ENCODE measurements around the gene PHF21B.

PHF21B gene

DNA sequence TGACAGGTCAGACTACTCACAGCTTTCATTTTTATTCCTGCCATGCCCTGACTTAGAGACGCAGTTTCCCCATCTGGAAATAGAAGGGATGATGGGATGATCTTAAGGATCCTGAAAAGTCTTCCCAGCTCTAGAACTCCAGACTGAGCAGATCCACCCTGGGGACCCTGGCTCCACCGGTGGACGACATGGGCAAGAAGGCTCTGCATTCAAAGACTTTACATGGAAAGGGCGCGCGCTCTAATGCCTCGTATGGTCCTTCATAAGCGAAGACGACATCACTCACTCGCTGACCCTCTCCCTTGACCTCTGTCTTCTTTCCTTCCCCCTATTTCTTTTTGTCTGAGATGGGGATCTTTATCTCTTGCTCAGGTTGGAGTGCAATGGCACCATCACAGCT, 24.4 kb upstream of the PHF21B start:
- Mint-ChIP-seq H3K27me3 (peaks cover 15% of the 10 kb centered on the region), H3K4me1 (no peaks in the 10 kb centered on the region), H3K4me3 (no peak overlapping the region), H3K36me3 (no peaks in the 10 kb centered on the region), H3K27ac (no peak overlapping the region), H3K9me3 (no peaks in the 10 kb centered on the region)
- no peak for DNase-seq (ENCODE audit: low spot score in 2 of 2)
- ATAC-seq (ENCODE audit: low read depth), result no peak

DNA sequence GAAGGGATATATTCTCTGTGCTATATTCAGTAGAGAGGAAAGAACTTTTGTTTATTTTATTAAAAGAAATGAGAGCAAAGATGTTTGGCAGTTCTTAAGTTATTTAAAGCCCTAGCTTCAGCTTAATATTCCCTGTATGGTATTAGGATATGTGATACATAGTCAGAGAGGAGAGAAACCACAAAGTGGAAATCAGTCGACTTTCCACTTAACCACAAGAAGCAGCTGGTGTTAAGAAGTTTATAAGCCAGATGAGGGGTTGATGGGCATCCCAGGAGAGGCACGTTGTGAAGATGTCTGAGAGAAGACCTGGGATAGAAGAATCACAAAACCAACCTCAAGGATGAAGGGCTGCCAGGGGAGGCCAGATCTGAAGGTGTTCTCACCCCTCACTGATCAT, 23.3 kb upstream of the PHF21B start:
- no peak overlapping the region for H3K27ac Mint-ChIP-seq
- DNase-seq (ENCODE audit: low spot score in 2 of 2) (no peak), ATAC-seq (ENCODE audit: low read depth) (no peak)
- H3K36me3 Mint-ChIP-seq, result no peaks in the 10 kb centered on the region
- H3K4me3 Mint-ChIP-seq, result no peak overlapping the region
- no peaks in the 10 kb centered on the region for H3K9me3 Mint-ChIP-seq
- H3K27me3 Mint-ChIP-seq, result peaks cover 13% of the 10 kb centered on the region
- H3K4me1 Mint-ChIP-seq, result no peaks in the 10 kb centered on the region

- Mint-ChIP-seq H3K4me1 (no peaks in the 10 kb centered on the region), H3K36me3 (no peaks in the 10 kb centered on the region), H3K9me3 (no peaks in the 10 kb centered on the region), H3K27ac (no peak overlapping the region), H3K4me3 (no peak overlapping the region), H3K27me3 (peaks cover 8% of the 10 kb centered on the region)
- DNase-seq (ENCODE audit: low spot score in 2 of 2), result no peak
- ATAC-seq (ENCODE audit: low read depth), result no peak
Measured at GRCh38 chr22:45031629-45032403, 22.0 kb upstream of the PHF21B start.

- no peak for DNase-seq (ENCODE audit: low spot score in 2 of 2)
- Mint-ChIP-seq H3K4me1 (no peaks in the 10 kb centered on the region), H3K27me3 (peaks cover 11% of the 10 kb centered on the region), H3K36me3 (no peaks in the 10 kb centered on the region), H3K9me3 (no peaks in the 10 kb centered on the region), H3K4me3 (no peak overlapping the region), H3K27ac (no peak overlapping the region)
- ATAC-seq (ENCODE audit: low read depth), result no peak
Measured at GRCh38 chr22:45029501-45029900, 19.7 kb upstream of the PHF21B start.

GRCh38 chr22:45026511-45026910, 16.7 kb upstream of the PHF21B start:
- no peak for DNase-seq (ENCODE audit: low spot score in 2 of 2)
- peaks cover 14% of the 10 kb centered on the region for H3K27me3 Mint-ChIP-seq
- no peaks in the 10 kb centered on the region for H3K4me1 Mint-ChIP-seq

GRCh38 chr22:45023431-45023830, 13.6 kb upstream of the PHF21B start:
- peaks cover 13% of the 10 kb centered on the region for H3K27me3 Mint-ChIP-seq
- ATAC-seq (ENCODE audit: low read depth) (no peak), DNase-seq (ENCODE audit: low spot score in 2 of 2) (no peak)
- no peaks in the 10 kb centered on the region for H3K9me3 Mint-ChIP-seq
- H3K4me1 Mint-ChIP-seq, result no peaks in the 10 kb centered on the region
- H3K4me3 Mint-ChIP-seq, result no peak overlapping the region
- no peaks in the 10 kb centered on the region for H3K36me3 Mint-ChIP-seq
- no peak overlapping the region for H3K27ac Mint-ChIP-seq

More at GRCh38 chr22:45026511-45026910, 16.7 kb upstream of the PHF21B start:
- no peak for ATAC-seq (ENCODE audit: low read depth)
- Mint-ChIP-seq H3K27ac (no peak overlapping the region), H3K36me3 (no peaks in the 10 kb centered on the region), H3K9me3 (no peaks in the 10 kb centered on the region), H3K4me3 (no peak overlapping the region)

- no peaks in the 10 kb centered on the region for H3K9me3 Mint-ChIP-seq
- no peaks in the 10 kb centered on the region for H3K4me1 Mint-ChIP-seq
- DNase-seq (ENCODE audit: low spot score in 2 of 2), result no peak
Measured at GRCh38 chr22:45019861-45020655, 10.3 kb upstream of the PHF21B start.

DNA sequence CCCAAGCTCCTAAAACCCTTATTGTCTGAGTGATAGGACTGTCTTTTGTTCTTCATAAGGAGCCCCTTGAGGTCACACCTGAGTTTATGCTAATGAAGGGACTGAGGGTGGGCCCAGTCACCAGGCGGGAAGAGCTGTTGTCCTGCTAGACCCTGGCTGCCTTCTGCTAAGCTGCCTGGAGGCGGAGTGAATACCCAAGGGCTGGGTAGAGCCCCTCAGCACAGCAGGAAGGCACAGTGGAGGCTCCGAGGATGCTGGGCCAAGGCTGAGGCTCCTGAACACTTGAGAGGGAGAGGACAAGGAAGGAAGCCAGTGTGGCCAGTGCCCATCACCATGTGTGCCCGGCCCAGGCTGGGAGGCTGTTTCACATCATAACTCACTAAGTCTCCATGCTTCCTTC, 4.8 kb upstream of the PHF21B start:
- no peaks in the 10 kb centered on the region for H3K9me3 Mint-ChIP-seq
- DNase-seq (ENCODE audit: low spot score in 2 of 2), result no peak
- peaks cover 3% of the 10 kb centered on the region for H3K36me3 Mint-ChIP-seq
- ATAC-seq (ENCODE audit: low read depth), result no peak
- no peak overlapping the region for H3K4me3 Mint-ChIP-seq
- peaks cover 17% of the 10 kb centered on the region for H3K27me3 Mint-ChIP-seq
- peaks cover 6% of the 10 kb centered on the region for H3K4me1 Mint-ChIP-seq
- no peak overlapping the region for H3K27ac Mint-ChIP-seq

More at GRCh38 chr22:45019861-45020655, 10.3 kb upstream of the PHF21B start:
- Mint-ChIP-seq H3K36me3 (no peaks in the 10 kb centered on the region), H3K4me3 (no peak overlapping the region), H3K27ac (no peak overlapping the region), H3K27me3 (peaks cover 7% of the 10 kb centered on the region)
- no peak for ATAC-seq (ENCODE audit: low read depth)

GRCh38 chr22:45013138-45013537, 3.3 kb upstream of the PHF21B start:
- Mint-ChIP-seq H3K36me3 (peaks cover 3% of the 10 kb centered on the region), H3K4me1 (peaks cover 6% of the 10 kb centered on the region), H3K27me3 (peaks cover 17% of the 10 kb centered on the region), H3K4me3 (no peak overlapping the region), H3K9me3 (no peaks in the 10 kb centered on the region), H3K27ac (no peak overlapping the region)
- no peak for ATAC-seq (ENCODE audit: low read depth)
- no peak for DNase-seq (ENCODE audit: low spot score in 2 of 2)

DNA sequence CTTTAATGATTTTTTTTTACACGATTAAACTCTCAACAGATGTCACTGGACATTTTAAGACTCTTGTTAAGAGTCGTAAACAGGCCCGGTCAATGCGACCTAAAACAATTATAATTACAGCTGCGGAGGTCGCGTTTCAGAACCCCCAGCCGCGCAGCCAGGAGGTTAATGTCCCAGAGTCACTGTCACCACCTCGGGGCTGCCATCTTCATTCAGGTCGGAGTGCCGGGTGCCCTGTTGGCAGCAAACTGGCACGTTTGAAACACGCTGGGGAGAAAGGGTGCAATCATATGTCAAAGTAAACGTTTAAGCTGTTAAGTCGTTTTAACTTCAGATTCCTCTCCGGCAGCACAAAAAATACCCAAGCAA, 711 bp upstream of the PHF21B start:
- H3K4me1 Mint-ChIP-seq, result peaks cover 6% of the 10 kb centered on the region
- ATAC-seq (ENCODE audit: low read depth) (no peak), DNase-seq (ENCODE audit: low spot score in 2 of 2) (no peak)
- H3K9me3 Mint-ChIP-seq, result no peaks in the 10 kb centered on the region
- peaks cover 3% of the 10 kb centered on the region for H3K36me3 Mint-ChIP-seq
- H3K27me3 Mint-ChIP-seq, result peaks cover 17% of the 10 kb centered on the region
- H3K4me3 Mint-ChIP-seq, result peak overlapping the region; percentile 95
- H3K27ac Mint-ChIP-seq, result no peak overlapping the region

GRCh38 chr22:45008751-45009605, 827 bp downstream of the PHF21B start:
- ATAC-seq (ENCODE audit: low read depth) (no peak), DNase-seq (ENCODE audit: low spot score in 2 of 2) (no peak)
- no peaks in the 10 kb centered on the region for H3K9me3 Mint-ChIP-seq
- H3K4me3 Mint-ChIP-seq, result peak overlapping the region; percentile 32
- peaks cover 22% of the 10 kb centered on the region for H3K27me3 Mint-ChIP-seq
- peaks cover 3% of the 10 kb centered on the region for H3K36me3 Mint-ChIP-seq
- H3K27ac Mint-ChIP-seq, result no peak overlapping the region
- peaks cover 6% of the 10 kb centered on the region for H3K4me1 Mint-ChIP-seq

GRCh38 chr22:45008186-45008681, 1.6 kb downstream of the PHF21B start:
- Mint-ChIP-seq H3K27ac (no peak overlapping the region), H3K9me3 (no peaks in the 10 kb centered on the region), H3K4me3 (no peak overlapping the region), H3K27me3 (peaks cover 24% of the 10 kb centered on the region), H3K36me3 (peaks cover 3% of the 10 kb centered on the region), H3K4me1 (peaks cover 6% of the 10 kb centered on the region)
- ATAC-seq (ENCODE audit: low read depth) (no peak), DNase-seq (ENCODE audit: low spot score in 2 of 2) (no peak)

DNA sequence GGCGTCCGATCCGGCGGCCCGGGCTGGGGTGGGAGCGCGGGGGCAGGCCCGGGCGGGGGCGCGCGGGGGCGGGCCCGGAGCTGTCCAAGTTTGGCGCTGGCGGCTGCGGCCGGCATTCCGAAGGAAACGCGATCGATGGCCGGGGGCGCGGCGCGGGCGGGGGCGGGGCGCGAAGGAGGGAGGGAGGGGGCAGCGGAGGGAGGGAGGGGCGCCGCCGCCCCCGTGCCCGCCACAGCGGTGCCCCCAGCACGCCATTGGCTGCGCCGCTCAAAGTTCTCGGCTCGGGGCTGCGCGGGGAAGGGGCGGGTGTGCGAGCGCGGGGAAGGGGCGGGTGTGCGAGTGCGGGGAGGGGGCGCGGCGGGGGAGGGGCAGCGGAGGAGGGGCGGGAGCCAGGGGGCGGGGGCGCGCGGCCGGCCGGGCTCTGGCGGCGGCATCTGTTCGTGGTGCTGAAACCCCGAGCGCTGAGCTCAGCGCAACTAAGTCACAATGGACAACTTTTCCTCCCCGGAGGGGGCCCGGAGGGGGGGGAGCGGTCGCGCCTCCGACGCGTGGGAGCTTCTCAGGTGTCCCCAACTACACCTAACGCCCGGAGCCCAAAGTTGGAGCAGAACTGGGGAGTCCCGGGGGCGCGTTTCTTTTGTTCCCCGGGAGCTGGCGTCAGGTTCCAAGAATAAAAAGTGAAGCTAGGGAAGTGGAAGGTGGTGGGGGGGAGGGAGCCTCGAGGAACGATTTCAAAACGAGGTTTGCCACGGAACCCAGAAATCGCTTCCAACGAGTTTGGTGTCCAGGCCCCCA, 2.2 kb downstream of the PHF21B start:
- H3K4me3 Mint-ChIP-seq, result no peak overlapping the region
- H3K27ac Mint-ChIP-seq, result no peak overlapping the region
- H3K36me3 Mint-ChIP-seq, result peaks cover 3% of the 10 kb centered on the region
- H3K9me3 Mint-ChIP-seq, result peaks cover 2% of the 10 kb centered on the region
- H3K4me1 Mint-ChIP-seq, result peaks cover 6% of the 10 kb centered on the region
- ATAC-seq (ENCODE audit: low read depth) (no peak), DNase-seq (ENCODE audit: low spot score in 2 of 2) (no peak)
- H3K27me3 Mint-ChIP-seq, result peaks cover 27% of the 10 kb centered on the region
